GM15510 (cell line): ENCODE data around the gene TAPBPL.

ENCODE experiments used
- POLR2A ChIP-seq: IDR thresholded peaks from 3 replicates; pipeline ENCODE4 v1.6.1; 2011; ENCODE audit warnings: borderline replicate concordance; ENCODE audit not compliant: insufficient read length; ENCODE audit errors: extremely low read depth

Gene TAPBPL

DNA sequence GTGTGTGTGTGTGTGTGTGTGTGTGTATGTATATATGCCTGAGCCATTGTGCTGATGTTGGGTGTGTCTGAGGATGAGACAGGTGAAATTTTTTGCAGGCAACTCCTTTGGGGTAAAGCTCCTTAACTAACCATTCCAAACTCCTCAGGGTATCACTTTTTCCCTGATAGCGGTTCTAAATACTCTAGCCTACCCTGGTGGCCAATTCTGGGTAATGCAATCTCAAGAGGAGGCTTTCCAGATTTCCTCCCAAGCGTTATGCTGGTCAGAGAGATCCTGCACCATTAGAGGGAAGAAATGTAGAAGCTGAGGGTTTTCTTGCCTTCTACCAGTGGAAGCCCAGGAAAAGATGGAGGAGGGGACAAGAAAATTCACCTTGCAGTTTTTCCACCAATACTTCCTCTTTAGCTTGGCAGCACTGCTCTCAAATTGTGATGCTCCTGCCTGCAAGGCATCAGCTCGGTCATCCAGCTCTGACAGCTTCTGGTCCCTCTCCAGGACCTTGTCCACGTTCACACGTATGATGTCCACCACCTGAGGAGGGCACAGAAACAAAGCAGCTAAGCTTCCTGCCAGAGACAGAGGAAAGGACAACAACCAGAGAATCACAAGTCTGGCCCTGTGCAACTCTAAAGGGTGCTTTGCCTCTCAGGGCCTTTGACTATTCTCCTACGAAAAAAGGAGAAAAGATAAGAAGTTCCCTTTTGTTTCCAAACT is 13.8 kb downstream of the TAPBPL start:
- TF ChIP-seq POLR2A, result no peak

DNA sequence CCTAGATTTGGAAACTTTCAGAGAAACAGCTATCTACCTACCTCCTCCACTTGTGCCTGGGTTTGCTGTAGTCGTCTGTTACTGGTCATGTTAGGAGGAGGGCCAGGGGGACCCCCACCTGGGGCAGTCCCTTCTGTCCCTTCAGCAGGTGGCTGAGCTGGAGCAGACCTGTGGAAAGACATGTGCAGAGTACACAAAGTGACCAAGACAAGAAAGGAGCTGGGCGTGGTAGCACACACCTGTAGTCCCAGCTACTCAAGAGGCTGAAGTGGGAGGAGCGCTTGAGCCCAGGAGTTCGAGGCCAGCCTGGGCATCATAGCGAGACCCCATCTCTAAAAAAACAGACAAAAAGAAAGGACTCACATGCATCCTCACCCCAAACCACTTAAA is 14.3 kb downstream of the TAPBPL start:
- TF ChIP-seq POLR2A, result no peak

DNA sequence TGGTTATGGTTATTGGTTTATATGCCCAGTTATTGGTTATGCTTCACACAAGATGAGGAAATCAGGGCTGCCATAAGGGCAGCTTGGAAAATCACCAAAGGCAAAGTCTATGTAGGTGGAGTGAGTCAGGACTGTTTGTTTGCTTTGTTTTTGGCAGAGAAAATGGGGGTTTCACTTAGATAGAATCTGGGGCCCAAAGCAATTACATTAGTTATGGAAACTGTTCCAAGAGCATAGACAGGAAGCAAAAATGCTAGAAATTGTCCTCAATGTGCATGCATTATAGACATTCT is 16.4 kb downstream of the TAPBPL start:
- TF ChIP-seq POLR2A, result no peak

DNA sequence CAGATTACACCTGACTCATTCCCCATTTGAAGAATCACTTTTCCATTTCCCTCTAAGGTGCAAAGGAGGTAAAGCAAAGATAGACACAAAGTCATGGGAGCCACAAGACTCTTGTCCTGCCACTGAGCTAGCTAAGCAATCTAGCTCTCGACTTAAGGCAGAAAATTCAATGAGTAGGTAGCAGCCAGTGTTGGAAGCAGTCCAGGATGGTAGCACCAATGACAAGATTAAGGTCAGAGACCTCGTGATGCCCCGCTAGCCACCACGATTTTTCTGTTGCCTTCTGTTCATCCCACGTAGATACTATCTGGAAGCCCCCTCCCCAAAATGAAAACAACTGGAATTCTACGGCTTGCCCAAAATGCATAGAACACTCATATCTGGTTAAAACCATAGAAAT is 17.2 kb downstream of the TAPBPL start:
- no peak for TF ChIP-seq POLR2A

DNA sequence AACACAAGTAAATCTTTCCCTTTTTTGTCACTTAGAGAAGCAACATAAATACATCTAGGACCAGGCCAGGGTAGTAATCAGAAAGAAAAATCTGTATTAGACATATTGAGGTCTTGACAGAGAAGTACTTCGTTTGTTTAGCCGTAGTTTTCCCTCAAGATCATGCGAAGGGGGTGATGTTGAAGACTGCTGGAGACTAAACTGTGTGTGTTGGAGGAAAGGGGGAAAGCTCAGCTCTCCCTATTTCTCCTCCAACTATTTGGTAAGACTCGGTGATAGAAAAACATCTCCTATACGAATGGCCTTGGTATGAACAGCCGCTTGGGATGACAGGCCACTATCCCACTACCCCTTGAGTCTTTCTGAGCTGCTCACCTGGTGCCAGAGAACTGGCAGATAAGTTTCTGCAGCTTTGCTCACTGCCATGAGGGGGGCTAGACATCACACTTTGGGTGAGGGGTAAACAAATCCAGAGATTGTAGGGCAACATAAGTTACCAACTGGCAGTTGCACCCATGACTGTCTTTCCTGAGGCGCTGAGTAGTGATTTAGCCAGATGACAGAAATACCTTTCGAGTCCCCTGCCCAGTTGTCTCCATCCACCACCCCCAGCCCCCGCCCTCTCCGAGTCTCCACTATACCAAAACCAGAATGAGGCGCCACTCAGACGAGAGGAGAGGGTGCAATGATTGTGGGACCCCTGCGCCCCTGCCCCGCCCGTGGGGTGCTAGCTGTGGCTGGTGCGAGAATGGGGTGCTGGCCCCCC is 17.9 kb downstream of the TAPBPL start:
- TF ChIP-seq POLR2A, result no peak

DNA sequence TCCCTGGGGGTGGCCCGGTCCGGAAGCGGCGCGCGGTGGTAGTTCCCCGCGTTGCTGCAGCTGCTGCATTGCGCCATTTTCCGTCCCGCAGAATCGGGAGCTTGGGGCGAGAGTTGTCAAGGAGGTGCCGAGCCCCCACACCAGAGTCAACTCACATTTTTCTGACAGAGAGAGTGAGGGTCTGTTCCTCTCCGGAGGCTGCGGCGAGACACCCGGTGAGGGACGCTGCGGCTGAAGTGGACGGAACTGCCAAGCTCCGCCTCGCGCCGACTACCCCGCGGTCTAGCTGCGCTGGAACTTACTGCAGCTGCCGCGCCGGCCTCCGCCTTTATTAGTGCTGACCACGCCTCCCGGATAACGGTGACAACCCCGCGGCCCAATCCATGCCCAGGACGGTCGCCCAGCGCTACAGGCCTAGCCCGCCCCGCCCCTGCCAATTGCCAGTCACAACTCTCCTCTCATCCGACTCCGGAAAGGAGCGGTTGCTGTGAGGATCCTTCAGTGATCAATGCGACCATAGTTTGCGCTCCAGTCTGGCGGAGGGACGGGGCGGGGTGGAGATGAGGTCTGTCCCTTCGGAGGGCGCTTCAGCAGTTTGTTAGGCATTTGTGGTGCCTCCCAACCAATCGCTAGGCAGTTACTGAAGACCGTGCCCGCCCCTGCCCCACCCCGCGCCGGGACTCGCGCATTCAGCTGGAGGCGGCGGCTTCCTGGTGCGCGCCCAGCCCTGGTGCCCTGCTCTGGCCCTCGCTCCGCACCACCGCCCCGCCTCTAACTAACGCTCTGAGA is 18.7 kb downstream of the TAPBPL start, which contains the start of gene VAMP1:
VAMP1 (minus strand) TSS at position 303 of the 789 bp plus-strand sequence; CDS start at position 157, 146 bp downstream.
- peak; percentile 100 for TF ChIP-seq POLR2A

DNA sequence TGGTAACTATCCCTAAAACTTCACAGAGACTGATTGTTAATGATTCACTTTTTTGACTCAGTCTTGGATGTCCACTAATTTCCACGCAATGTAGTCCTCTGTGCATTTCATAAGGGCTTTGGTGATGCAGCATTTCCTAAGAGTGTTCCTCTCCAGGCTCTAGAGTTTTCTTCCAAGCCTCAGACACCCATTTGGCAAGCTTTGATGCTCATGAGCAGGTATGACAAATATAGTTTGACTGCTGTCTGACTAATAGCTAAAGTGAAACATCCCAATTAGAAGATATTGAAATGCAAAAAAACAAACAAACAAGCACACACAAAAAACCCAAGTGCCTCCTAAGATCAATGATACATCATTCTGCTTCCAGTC is 20.1 kb downstream of the TAPBPL start:
- no peak for TF ChIP-seq POLR2A

DNA sequence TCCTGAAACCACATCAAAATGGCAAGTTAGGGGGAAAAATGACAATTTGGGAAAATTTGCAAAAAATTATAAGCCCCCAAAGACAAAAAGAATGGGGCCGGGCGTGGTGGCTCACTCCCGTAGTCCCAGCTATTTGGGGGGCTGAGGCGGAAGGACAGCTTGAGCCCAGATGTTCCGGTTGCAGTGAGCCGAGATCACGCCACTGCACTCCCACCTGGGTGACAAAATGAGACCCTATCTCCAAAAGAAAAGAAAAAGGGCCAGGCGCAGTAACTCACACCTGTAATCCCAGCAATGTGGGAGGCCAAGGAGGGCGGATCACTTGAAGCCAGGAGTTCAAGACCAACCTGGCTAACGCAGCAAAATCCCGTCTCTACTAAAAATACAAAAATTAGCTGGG is 20.6 kb downstream of the TAPBPL start:
- no peak for TF ChIP-seq POLR2A

DNA sequence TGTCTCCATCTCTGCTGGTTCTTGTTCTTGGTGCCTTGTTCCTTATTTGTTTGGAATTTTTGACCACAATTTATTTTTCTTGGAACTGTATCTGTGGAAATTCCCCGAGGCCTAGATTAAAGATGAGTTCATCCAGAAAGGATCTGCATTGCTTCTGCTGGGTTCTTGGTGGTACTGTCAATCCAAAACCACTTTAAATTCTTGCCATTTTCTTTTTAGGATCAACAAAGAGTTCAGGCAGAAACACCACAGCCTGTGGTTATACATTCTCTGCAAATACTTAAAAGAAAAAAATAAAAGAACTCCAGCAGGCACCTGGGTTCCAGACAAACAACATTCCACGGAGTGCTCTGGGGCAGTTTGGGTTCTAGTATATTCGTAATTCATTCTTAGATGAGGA is 24.6 kb downstream of the TAPBPL start:
- TF ChIP-seq POLR2A, result no peak

DNA sequence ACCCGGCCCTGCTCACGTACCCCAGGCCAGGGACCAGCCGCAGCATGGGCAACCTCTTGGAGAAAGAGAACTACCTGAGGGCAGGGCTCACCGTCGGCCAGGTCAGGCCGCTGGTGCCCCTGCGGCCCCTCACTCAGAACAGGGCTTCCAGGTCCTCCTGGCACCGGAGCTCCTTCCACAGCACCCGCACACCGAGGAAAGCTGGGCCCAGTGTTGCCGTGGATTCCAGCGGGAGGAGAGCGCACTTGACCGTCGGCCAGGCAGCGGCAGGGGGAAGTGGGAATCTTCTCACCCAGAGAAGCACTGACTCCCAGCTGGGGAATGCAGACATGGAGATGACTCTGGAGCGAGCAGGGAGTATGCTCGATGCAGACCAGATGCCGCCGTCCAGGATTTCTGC is 26.6 kb downstream of the TAPBPL start:
- TF ChIP-seq POLR2A, result no peak

DNA sequence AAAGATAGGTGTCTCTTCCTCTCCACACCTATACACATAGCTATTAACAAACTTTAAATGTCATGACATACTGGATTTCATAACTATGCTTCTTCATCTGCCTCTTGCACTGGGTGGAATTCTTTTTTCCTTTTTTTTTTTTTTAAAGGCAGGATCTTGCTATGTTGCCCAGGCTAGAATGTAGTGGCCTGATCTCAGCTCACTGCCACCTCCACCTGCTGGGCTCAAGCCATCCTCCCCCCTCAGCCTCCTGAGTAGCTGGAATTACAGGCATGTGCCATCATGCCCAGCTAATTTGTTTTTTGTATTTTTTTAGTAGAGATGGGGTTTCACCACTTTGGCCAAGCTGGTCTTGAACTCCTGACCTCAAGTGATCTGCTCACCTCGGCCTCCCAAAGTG is 36.4 kb downstream of the TAPBPL start:
- TF ChIP-seq POLR2A, result no peak

DNA sequence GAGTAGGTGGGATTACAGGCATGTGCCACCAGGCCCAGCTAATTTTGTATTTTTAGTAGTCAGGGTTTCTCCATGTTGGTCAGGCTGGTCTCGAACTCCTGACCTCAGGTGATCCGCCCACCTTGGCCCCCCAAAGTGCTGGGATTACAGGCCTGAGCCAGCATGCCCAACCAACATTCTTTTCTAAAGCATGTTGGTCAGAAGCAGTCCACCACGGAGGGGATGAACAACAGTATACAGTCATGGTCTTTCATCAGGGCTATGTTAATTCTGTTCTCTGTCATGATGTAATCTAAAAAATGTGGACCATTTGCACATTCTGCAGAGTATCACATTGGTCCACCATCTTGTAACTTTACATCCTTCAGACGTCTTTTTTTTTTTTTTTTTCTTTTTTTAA is 37.6 kb downstream of the TAPBPL start:
- no peak for TF ChIP-seq POLR2A

DNA sequence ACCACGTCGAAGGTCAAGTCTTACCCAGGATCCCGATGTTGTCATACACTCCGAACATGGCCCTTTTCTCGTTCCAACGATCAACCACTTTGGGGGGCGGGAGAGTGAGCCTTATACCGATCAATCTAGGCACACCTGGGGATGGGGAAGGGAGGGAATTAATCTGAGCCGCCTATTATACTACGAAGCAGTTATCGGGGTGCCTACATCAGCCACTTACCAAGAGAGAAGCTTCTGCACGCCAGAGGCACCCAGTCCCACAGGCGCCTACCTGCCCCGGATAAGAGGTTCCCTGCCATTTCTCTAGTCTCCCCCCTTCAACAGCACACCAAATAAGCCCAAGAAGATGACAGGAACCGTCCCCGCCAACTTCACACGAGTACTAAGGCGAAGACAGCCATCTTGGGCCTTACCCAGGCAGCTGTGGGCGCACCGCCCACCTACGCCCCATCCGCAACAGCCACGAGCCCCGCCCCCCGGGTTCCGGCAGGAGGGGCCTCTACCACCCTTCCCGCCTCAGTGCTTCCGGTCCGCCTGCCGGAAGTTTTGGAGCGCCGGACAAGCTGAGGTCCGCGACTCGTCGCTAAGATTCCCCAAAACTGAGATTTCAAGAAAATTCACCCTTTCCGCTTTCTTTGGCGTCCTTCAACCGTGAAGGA is 41.1 kb downstream of the TAPBPL start, which contains the start of gene MRPL51:
MRPL51 (minus strand) TSS at position 425 of the 659 bp plus-strand sequence; CDS start at position 299, 126 bp downstream.
- peak; percentile 91 for TF ChIP-seq POLR2A

DNA sequence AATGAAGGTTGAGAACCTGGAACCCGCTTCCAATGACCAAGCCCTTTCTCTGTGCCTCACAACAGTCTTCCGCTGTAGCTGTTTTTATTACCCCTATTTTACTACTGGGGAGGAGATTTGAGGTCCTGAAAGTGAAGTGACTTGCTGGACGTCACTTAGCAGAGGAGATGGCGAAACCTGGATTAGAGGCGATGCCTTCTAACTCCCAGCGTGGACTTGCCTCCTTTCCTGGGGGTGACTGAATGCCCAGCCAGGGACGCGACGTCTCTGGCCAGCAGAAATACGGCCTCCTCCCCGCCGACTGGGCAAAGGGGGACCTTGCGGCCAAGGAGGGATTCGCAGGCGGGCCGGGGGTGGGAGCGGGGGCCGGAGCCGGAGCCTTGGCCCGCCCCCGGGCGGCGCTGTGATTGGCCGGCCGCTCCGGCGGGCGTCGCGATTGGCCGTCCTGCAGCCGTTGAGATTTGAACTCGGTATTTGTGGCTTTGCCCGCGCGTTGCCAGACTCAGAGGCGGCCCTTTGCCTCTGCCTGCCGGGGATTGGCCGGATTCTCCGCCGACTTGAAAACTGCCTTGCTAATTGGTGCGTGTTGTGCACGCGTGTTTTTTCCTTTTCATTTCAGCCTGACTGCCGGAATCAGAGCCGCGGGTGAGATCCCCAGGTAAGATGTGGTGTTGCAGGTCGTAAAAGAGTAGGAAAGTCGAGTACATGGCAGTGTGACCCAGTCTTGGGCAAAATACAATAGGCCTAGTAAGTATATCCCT is 41.8 kb downstream of the TAPBPL start, which contains the start of gene NCAPD2:
NCAPD2 (plus strand) TSS at position 606 of the 761 bp plus-strand sequence. CDS start 997 bp downstream, outside the sequence.
- peak; percentile 64 for TF ChIP-seq POLR2A

DNA sequence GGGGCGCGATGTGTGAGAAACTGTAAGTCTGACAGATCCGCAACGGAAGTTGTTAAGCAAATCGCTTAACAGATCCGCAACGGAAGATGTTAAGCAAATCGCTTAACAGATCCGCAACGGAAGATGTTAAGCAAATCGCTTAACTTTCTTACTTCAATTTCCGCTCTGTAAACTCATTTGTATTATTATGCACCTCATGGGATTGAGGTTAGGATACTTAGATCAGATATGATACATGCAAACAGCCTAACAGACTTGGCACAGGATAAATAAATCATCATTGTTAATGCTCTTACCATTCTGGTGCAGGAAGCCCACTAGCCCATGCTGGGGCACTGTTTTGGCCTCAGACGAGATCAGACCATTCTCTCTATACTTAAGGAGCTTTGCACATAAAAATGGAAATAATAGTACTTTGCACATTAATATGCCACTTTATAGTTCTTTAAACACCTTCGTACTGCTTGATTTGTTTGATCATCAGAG is 42.5 kb downstream of the TAPBPL start:
- TF ChIP-seq POLR2A, result no peak

DNA sequence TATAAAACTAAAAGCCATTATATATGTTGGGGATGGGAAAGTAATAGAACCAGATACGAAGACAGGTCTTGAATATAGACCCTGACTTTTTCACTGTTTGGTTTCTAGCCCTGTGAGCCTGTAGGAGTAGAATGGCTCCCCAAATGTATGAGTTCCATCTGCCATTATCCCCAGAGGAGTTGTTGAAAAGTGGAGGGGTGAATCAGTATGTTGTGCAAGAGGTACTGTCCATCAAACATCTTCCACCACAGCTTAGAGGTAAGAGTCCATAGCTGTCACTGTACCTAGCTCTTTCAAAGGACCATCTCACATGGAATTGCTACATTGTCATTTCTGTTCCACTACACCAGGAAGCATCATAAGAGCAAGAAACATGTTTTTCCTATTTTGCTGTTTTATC is 43.1 kb downstream of the TAPBPL start:
- no peak for TF ChIP-seq POLR2A
